NCI-H2196 (cell line): ENCODE results near the gene HLA-DPB1.
A peak's percentile ranks its signal among the peaks of the same experiment; 100 is the strongest.
"Not testable (repeated sequence)": the region's sequence is repeated elsewhere in the genome, so short reads cannot be mapped to it uniquely, and the experiment has no call there.

ENCODE experiments used
- DNase-seq: peaks from one replicate; lab custom pipeline; 2025; ENCODE audit not compliant: unreplicated experiment; lab: John Stamatoyannopoulos, UW

The HLA-DPB1 gene

GRCh38 chr6:33101121-33101737, 25.4 kb downstream of the HLA-DPB1 start:
- DNase-seq: not testable (repeated sequence)

DNA sequence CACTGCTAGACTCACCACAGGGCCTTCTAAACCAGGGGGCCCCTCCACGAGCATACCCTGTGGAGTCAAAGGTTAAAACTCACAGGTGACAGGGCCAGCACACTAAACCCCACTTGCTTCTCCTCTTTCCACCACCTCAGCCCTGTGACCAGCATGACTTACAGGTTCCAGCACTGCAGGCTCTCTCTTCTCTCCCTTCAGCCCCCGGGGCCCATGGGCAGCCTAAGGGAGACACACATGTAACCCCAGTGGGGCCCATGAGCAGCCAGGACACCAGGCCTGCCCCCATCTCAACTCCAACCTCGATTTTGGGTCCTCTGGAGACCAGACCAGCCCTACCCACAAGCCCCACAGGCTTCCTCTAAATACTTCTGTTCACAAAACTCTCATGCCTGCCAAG, 28.0 kb downstream of the HLA-DPB1 start:
- no peak for DNase-seq

GRCh38 chr6:33104887-33105286, 29.1 kb downstream of the HLA-DPB1 start:
- no peak for DNase-seq

DNA sequence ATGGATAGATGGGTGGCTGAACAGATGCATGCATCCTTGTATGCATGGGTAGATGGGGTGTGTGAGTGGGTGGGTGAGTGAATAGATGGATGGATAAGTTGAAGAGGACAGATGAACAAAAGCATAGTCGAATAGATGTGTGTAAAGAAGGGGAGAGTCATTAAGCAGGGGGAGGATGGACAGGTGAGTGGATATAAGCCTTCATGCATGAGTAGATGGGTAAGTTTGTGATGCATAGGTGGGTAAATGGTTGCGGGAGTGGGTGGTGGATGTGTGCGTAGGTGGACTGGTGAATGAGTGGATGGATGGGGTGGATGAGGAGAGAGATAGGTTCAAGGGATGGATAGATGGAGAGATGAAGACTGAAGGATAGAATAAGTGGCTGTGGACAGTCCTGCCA, 29.6 kb downstream of the HLA-DPB1 start:
- no peak for DNase-seq

GRCh38 chr6:33105916-33106871, 30.4 kb downstream of the HLA-DPB1 start:
- DNase-seq: no peak

DNA sequence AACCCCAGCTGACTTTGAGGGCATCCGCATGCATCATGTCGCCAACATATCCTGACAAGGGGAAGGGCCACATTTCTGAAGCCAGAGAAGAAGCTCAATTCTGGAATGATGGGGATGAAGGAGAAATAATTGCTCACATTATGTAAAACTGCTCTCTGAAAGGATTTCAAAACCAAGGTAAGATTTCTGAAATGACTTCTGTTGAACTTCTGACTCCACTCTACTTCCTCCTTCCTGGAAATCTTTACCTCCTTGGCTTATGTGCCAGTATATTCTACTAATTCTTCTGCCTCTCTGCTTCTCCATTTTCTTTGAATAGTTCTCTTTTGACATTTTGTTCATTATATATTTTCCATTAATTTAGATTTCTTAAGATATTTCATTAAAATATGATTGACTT, 31.9 kb downstream of the HLA-DPB1 start:
- DNase-seq: no peak

GRCh38 chr6:33108307-33108706, 32.5 kb downstream of the HLA-DPB1 start:
- no peak for DNase-seq

DNA sequence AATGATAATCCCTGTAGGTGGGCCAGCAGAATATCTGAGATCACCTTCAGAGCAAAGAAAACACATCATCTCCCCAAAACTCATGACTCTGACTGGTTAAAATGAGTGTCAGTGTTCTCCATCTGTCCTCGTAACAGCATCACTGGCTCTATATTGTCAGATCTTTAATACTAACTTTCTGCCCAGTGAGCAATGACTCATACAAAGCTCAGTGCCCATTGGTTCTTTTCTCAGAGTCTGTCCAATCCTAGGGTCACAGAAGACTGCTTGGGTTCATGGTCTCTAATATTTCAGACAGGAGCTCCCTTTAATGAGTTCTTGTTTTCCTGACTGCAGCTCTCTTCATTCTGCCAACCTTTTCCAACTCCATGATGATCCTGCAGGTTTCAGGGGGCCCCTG, 36.4 kb downstream of the HLA-DPB1 start:
- peak; percentile 30 for DNase-seq

GRCh38 chr6:33113755-33114154, 38.0 kb downstream of the HLA-DPB1 start:
- DNase-seq: no peak

GRCh38 chr6:33114406-33114805, 38.6 kb downstream of the HLA-DPB1 start:
- no peak for DNase-seq

DNA sequence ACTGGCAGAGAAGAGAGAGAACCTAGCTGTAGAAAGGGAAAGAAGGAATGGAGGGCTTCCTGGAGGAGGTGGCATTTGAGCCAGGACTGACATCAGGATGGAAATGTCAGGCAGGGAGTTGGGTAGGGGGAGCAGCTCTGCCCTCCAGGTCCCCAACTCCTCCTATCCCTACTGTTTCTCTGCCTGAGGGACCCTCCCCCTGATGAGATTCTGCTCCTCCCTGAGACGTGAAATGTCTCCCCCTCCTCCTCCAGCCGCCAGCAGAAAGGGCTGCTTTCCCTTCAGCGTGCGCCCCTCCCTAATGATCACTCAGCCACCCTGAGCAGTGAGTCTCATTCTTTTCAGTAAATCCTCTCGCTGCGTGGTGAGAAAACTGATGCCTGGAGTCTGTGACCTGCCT, 40.6 kb downstream of the HLA-DPB1 start:
- no peak for DNase-seq

DNA sequence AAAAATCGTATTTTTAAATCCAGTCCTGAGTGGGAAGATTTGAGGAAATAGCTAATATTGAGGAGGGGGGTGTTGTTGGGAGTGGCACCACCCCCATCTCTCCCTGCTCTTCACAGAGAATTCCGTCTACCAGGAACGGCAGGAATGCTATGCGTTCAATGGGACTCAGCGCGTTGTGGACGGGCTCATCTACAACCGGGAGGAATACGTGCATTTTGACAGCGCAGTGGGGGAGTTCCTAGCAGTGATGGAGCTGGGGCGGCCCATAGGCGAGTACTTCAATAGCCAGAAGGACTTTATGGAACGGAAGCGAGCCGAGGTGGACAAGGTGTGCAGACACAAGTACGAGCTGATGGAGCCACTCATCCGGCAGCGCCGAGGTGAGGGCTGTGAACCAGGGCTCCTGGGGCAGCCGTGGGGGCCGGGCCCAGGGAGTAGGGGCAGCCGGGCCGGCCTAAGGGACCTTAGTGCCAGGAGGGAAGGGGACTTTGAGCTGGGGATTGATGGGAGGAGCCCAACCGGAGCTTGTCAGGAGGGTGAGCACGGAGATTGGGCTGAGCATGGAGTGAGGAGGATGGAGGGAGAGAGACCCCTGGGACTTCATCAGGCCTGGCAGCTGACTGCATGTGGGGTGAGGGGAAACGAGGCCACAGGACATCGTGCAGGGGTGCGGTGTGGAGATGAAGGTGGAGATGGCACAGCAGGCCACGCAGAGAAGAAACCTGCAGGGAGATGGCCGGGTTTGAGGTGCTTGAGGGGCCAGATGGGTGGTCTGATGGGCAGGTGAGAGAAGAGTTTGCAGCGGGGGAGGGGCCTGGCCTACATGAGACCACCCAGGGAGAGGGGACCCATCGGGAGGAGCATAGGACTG, 41.3 kb downstream of the HLA-DPB1 start:
- DNase-seq: no peak

DNA sequence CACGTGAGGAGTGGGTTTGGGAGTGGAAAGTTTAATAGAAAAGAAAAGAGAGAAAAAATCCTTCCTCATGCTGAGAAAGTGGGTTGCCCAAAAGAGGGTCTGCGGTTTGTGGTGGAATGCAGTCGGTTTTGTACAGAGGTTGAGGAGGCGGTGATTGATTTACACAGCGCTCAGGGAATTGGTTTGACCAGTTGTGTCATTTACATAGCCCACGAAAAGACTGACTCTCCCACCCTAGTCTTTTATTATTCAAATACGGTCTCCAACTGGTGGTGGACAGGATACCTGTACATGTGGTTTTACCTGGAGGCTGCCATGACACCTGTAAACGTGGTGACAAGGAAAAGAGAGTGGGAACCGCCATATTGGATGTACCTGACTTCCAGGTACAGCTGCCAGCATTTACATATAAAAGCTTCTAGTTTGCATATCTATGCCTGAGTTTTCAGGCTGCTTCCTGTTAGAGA, 42.1 kb downstream of the HLA-DPB1 start:
- no peak for DNase-seq

GRCh38 chr6:33118525-33119123, 42.8 kb downstream of the HLA-DPB1 start:
- peak; percentile 62 for DNase-seq

- DNase-seq: no peak
These were observed 44.2 kb downstream of the HLA-DPB1 start for GRCh38 chr6:33120001-33120400.

DNA sequence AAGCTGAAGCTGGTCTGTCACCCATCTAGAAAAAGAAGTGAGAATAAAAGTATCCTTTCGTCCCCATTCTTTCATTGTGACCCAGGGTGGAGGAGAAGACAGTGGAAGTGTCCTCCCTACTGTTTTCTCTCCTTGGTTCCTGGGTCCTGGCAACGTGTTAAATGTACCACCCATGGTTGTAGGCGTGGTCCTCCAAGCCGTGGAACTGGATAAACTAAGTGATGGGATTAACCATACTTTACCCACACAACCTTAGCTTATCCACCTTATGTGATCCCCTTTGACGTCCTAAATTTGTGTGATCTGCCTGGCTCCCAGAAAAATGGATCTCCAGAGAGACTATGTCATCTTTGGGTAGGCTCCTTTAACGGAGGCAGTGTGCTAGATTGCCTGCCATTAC, 47.4 kb downstream of the HLA-DPB1 start:
- DNase-seq: no peak

- peak; percentile 30 for DNase-seq
These were observed 48.1 kb downstream of the HLA-DPB1 start for GRCh38 chr6:33123732-33124524.

DNA sequence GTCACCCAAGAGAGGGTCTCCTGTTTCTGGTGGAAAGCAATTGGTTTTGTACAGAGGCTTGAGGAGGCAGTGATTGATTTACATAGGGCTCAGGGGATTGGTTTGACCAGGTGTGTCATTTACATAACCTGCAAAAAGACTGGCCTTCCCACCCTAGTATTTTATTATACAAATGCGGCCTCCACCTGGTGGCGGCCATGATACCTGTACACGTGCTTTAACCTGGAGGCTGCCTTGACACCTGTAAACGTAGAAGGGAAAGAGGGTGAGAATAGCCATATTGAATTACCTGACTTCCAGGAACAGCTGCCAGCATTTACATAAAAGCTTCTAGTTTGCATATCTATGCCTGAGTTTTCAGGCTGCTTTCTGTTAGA, 48.7 kb downstream of the HLA-DPB1 start:
- DNase-seq: no peak

DNA sequence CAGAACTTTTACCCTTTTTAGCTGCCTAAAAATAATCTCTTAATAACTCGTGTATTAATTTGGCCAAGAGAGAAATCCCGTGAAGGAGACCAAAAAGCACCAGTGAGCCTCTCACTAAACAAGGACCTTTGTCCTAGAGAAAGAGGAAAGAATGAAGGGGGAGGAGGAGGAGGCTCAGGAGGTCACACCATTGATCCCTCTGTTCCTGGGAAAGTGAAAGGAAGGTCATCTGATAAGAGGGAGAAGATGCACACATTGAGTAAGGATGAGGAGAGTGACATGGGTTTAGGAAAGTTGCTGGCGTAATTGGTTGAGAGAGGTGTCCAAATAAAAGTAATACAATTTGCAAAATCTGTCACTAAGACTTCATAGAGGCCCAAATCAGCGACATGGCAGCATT, 49.2 kb downstream of the HLA-DPB1 start:
- no peak for DNase-seq

DNA sequence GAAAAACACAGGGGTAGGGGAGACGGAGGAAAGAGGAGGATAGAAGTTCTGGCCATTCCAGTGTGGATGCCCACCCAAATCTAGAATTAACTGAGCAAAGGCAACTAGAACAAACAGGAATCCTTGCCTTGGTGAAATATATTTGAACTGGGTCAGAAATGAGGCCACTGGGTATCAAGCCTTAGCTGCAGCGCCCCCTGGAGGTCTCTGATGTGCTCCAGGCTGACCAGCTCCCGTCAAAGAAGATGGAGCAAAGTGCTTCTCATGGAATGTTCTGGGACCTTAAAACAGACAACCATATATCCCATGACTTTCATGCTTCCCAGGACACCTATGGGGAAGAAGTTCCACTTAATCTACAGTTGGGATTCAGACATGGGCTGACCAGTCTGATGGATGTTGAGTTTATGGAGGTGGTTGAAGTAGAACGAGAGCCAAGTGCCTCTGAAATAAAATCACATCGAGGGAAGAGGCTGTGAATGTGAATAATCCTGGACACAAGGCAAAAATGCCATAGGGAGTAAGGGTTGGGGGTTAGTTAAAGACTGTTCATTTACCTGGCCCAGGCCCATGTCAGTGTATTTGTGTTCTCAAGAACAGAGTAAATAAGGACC, 50.4 kb downstream of the HLA-DPB1 start:
- DNase-seq: peak; percentile 20
